Caco-2 (cell line): ENCODE data around the gene C16orf92. TPM values are rescaled to one million over a fixed set of nuclear protein-coding genes. Genes with fewer than 3 reads are reported as not detected.

Experiments used
- BruUV-seq: library from RNA; stranded (reverse); fragments of 400-500 nt; replicated peaks from 2 replicates; lab custom pipeline; 2021; lab: Mats Ljungman, UMichigan
- CTCF ChIA-PET: fragments of 300-600 bp; sonication (Branson Sonifier 250); formaldehyde crosslinking; loops from one replicate; lab custom pipeline; 2022; ENCODE audit warnings: antibody characterized with exemption; lab: Charles Lee
- POLR2A ChIA-PET: fragments of 300-600 bp; sonication (Branson Sonifier 250); formaldehyde crosslinking; loops from one replicate; lab custom pipeline; 2022; ENCODE audit warnings: antibody characterized with exemption; lab: Charles Lee
- DNase-seq, 2 experiments: peaks; one replicate each; pipeline versions ENCODE4 v3.0.0 to v3.0.0-alpha.2; 2020 to 2022
- H3K27me3 ChIP-seq: replicated peaks from 2 replicates; pipeline ENCODE4 v1.6.0; 2011; ENCODE audit warnings: low read length; ENCODE audit not compliant: control insufficient read depth, insufficient read depth
- H3K36me3 ChIP-seq: 2 replicates; pipeline ENCODE4 v1.5.1; 2011; ENCODE audit warnings: low read length; ENCODE audit not compliant: control insufficient read depth, insufficient read depth
- H3K4me1 ChIP-seq: fragments of 250-450 bp; sonication (Bioruptor Pico); 2 replicates; pipeline ENCODE4 v1.5.1; 2020; ENCODE audit warnings: mild to moderate bottlenecking
- H3K4me3 ChIP-seq: 2 replicates; pipeline ENCODE4 v1.5.1; 2011; ENCODE audit warnings: low read depth, mild to moderate bottlenecking, control low read depth, low read length
- H3K9me3 ChIP-seq: fragments of 250-450 bp; sonication (Bioruptor Pico); 2 replicates; pipeline ENCODE4 v1.5.1; 2020; ENCODE audit warnings: mild to moderate bottlenecking, moderate library complexity
- H3K27ac Mint-ChIP-seq: one replicate; pipeline ENCODE4 v1.8.0; 2022; ENCODE audit warnings: mixed read lengths; ENCODE audit not compliant: unreplicated experiment
- H3K27me3 Mint-ChIP-seq: one replicate; pipeline ENCODE4 v1.8.0; 2022; ENCODE audit warnings: mixed read lengths; ENCODE audit not compliant: insufficient read depth, unreplicated experiment
- H3K36me3 Mint-ChIP-seq: one replicate; pipeline ENCODE4 v1.8.0; 2022; ENCODE audit warnings: mild to moderate bottlenecking, mixed read lengths; ENCODE audit not compliant: insufficient read depth, unreplicated experiment
- H3K4me1 Mint-ChIP-seq: one replicate; pipeline ENCODE4 v1.8.0; 2022; ENCODE audit warnings: low read depth, mixed read lengths; ENCODE audit not compliant: unreplicated experiment
- H3K4me3 Mint-ChIP-seq: one replicate; pipeline ENCODE4 v1.8.0; 2022; ENCODE audit warnings: mild to moderate bottlenecking, moderate library complexity, mixed read lengths; ENCODE audit not compliant: unreplicated experiment
- H3K9me3 Mint-ChIP-seq: one replicate; pipeline ENCODE4 v1.8.0; 2022; ENCODE audit warnings: mixed read lengths; ENCODE audit not compliant: unreplicated experiment
- CTCF ChIP-seq, 2 experiments: fragments of 200-600 bp in 1 of 2; IDR thresholded peaks; 1 replicate in 1 of 2; 2 replicates in 1 of 2; pipeline versions ENCODE4 v1.5.1 to v1.8.0; 2011 to 2022; ENCODE audit warnings: antibody characterized with exemption in 1 of 2, control low read depth in 1 of 2, inconsistent platforms in 1 of 2, low read depth in 1 of 2, low read length in 1 of 2, mild to moderate bottlenecking in 1 of 2, moderate library complexity in 1 of 2; ENCODE audit not compliant: insufficient read depth in 1 of 2, severe bottlenecking in 1 of 2, unreplicated experiment in 1 of 2
- intact Hi-C: fragments of 100-400 bp; cut with micrococcal nuclease; formaldehyde crosslinking; loops from one replicate; pipeline ENCODE4 v1.10.0; 2022; ENCODE audit not compliant: unreplicated experiment
- total RNA-seq: library from RNA; stranded (reverse); gene quantifications from 2 replicates; pipeline ENCODE4 v1.2.3, GENCODE V29; 2022

C16orf92 gene
- total RNA-seq, 1 experiment from 2014 or later = not detected

GRCh38 chr16:30054451-30054850 is 31.5 kb downstream of the C16orf92 start:
- H3K27ac Mint-ChIP-seq = no peak overlapping the region
- no TSS peak for BruUV-seq
- CTCF ChIA-PET = interaction anchor here (0.9 to 1.2 kb wide), 2 partner anchors 11 kb away, joined by 3 read pairs; partner anchors contain the start of gene ALDOA

GRCh38 chr16:30054959-30055553 is 32.1 kb downstream of the C16orf92 start:
- H3K4me3 ChIP-seq = no peak overlapping the region
- Mint-ChIP-seq H3K4me1 (peaks cover 8% of the 10 kb centered on the region), H3K9me3 (no peaks in the 10 kb centered on the region), H3K4me3 (peak overlapping the region; percentile 7), H3K27ac (no peak overlapping the region), H3K27me3 (no peaks in the 10 kb centered on the region), H3K36me3 (peaks cover 19% of the 10 kb centered on the region)
- no TSS peak for BruUV-seq
- no peaks in the 10 kb centered on the region for H3K36me3 ChIP-seq
- TF ChIP-seq CTCF (IDR thresholded peaks at IDR 0.05; ENCODE audit: insufficient read depth in 1 of 2, low read depth in 1 of 2, low read length in 1 of 2, severe bottlenecking in 1 of 2, unreplicated experiment in 1 of 2) = peak; percentile 24 to 37
- H3K27me3 ChIP-seq = no peaks in the 10 kb centered on the region
- peaks cover 5% of the 10 kb centered on the region; the same call in 1 of the 2 replicates for H3K4me1 ChIP-seq
- DNase-seq = peak in 1 of 2 experiments; percentile 47
- intact Hi-C loops = no loop called here
- ChIA-PET POLR2A (interaction anchor here (1.6 kb wide), 1 partner anchor 10 kb away, joined by 7 read pairs; the partner anchor contains the start of gene ALDOA), CTCF (interaction anchor here (1.2 kb wide), 1 partner anchor 12 kb away, joined by 3 read pairs; no protein-coding TSS in a partner anchor)
- no peaks in the 10 kb centered on the region for H3K9me3 ChIP-seq

More at GRCh38 chr16:30054451-30054850, 31.5 kb downstream of the C16orf92 start:
- Histone ChIP-seq H3K4me3 (no peak overlapping the region), H3K36me3 (no peaks in the 10 kb centered on the region), H3K27me3 (no peaks in the 10 kb centered on the region), H3K4me1 (peaks cover 5% of the 10 kb centered on the region; the same call in 1 of the 2 replicates), H3K9me3 (no peaks in the 10 kb centered on the region)
- intact Hi-C loops = no loop called here
- Mint-ChIP-seq H3K4me1 (peaks cover 8% of the 10 kb centered on the region), H3K4me3 (peak overlapping the region; percentile 7), H3K27me3 (no peaks in the 10 kb centered on the region), H3K9me3 (no peaks in the 10 kb centered on the region), H3K36me3 (peaks cover 19% of the 10 kb centered on the region)
- POLR2A ChIA-PET = no interaction called here
- DNase-seq = no peak
- no peak for TF ChIP-seq CTCF (IDR thresholded peaks at IDR 0.05; ENCODE audit: insufficient read depth in 1 of 2, low read depth in 1 of 2, low read length in 1 of 2, severe bottlenecking in 1 of 2, unreplicated experiment in 1 of 2)

GRCh38 chr16:30060346-30060745 is 37.3 kb downstream of the C16orf92 start:
- CTCF ChIA-PET = no interaction called here
- no TSS peak for BruUV-seq
- peaks cover 4% of the 10 kb centered on the region; the same call in 1 of the 2 replicates for H3K4me1 ChIP-seq
- no peak for TF ChIP-seq CTCF (IDR thresholded peaks at IDR 0.05; ENCODE audit: insufficient read depth in 1 of 2, low read depth in 1 of 2, low read length in 1 of 2, severe bottlenecking in 1 of 2, unreplicated experiment in 1 of 2)
- no peaks in the 10 kb centered on the region for H3K9me3 ChIP-seq
- POLR2A ChIA-PET = no interaction called here
- H3K27me3 ChIP-seq = no peaks in the 10 kb centered on the region
- Mint-ChIP-seq H3K36me3 (peaks cover 16% of the 10 kb centered on the region), H3K27ac (no peak overlapping the region), H3K27me3 (no peaks in the 10 kb centered on the region), H3K4me1 (peaks cover 6% of the 10 kb centered on the region), H3K4me3 (no peak overlapping the region), H3K9me3 (no peaks in the 10 kb centered on the region)
- no peak for DNase-seq
- H3K36me3 ChIP-seq = no peaks in the 10 kb centered on the region
- intact Hi-C loops = loop anchor here (10.0 kb wide), 1 partner anchor 344 kb away; the partner anchor contains the start of gene ZNF771
- H3K4me3 ChIP-seq = no peak overlapping the region
